Measurements from ENCODE around the gene CNIH1.

The CNIH1 gene

GRCh38 chr14:54392131-54392859 lies 48.9 kb downstream of the CNIH1 start:
- Histone ChIP-seq H3K4me2 (ENCODE audit: low read depth, low read length) (no peak overlapping the region), H3K9me2 (replicated peaks; ENCODE audit: insufficient read depth, low read length) (no peaks in the 10 kb centered on the region), H2AFZ (ENCODE audit: low read length) (no peak overlapping the region), H3K27me3 (replicated peaks; ENCODE audit: insufficient read depth, low read length) (no peaks in the 10 kb centered on the region), H3K4me3 (ENCODE audit: low read length) (no peak overlapping the region), H3K9ac (ENCODE audit: low read length) (no peak overlapping the region), H3K9me3 (replicated peaks; ENCODE audit: insufficient read depth, low read length) (no peaks in the 10 kb centered on the region), H3K4me1 (ENCODE audit: low read length) (no peaks in the 10 kb centered on the region), H3F3A (ENCODE audit: insufficient read depth, low read length) (no peaks in the 10 kb centered on the region), H4K20me1 (ENCODE audit: insufficient read depth, low read length) (no peaks in the 10 kb centered on the region), H3K27ac (ENCODE audit: low read length) (no peak overlapping the region), H3K79me2 (ENCODE audit: low read length) (no peaks in the 10 kb centered on the region), H3K36me3 (replicated peaks; ENCODE audit: insufficient read depth, low read length) (no peaks in the 10 kb centered on the region)
- no peak for DNase-seq
- TF ChIP-seq EZH2 (optimal IDR thresholded peaks at IDR 0.05; ENCODE audit: low read depth, low read length) (no peak), CTCF (IDR thresholded peaks at IDR 0.05; ENCODE audit: low read length) (no peak), EZH2phosphoT487 (IDR thresholded peaks at IDR 0.05; ENCODE audit: low read length) (no peak)

GRCh38 chr14:54387328-54387727 lies 53.8 kb downstream of the CNIH1 start:
- H3K9ac ChIP-seq (ENCODE audit: low read length) = no peak overlapping the region
- H3K79me2 ChIP-seq (ENCODE audit: low read length) = no peaks in the 10 kb centered on the region
- no peak overlapping the region for H3K27ac ChIP-seq (ENCODE audit: low read length)
- H3K27me3 ChIP-seq (replicated peaks; ENCODE audit: insufficient read depth, low read length) = no peaks in the 10 kb centered on the region
- H3K9me2 ChIP-seq (replicated peaks; ENCODE audit: insufficient read depth, low read length) = no peaks in the 10 kb centered on the region
- H3K4me2 ChIP-seq (ENCODE audit: low read depth, low read length) = no peak overlapping the region
- no peak overlapping the region for H2AFZ ChIP-seq (ENCODE audit: low read length)
- DNase-seq = no peak
- H3K9me3 ChIP-seq (replicated peaks; ENCODE audit: insufficient read depth, low read length) = no peaks in the 10 kb centered on the region
- no peak overlapping the region for H3K4me3 ChIP-seq (ENCODE audit: low read length)
- H3K36me3 ChIP-seq (replicated peaks; ENCODE audit: insufficient read depth, low read length) = no peaks in the 10 kb centered on the region
- H4K20me1 ChIP-seq (ENCODE audit: insufficient read depth, low read length) = no peaks in the 10 kb centered on the region
- TF ChIP-seq EZH2 (optimal IDR thresholded peaks at IDR 0.05; ENCODE audit: low read depth, low read length) (no peak), EZH2phosphoT487 (IDR thresholded peaks at IDR 0.05; ENCODE audit: low read length) (no peak), CTCF (IDR thresholded peaks at IDR 0.05; ENCODE audit: low read length) (no peak)
- no peaks in the 10 kb centered on the region for H3F3A ChIP-seq (ENCODE audit: insufficient read depth, low read length)
- no peaks in the 10 kb centered on the region for H3K4me1 ChIP-seq (ENCODE audit: low read length)

- Histone ChIP-seq H3F3A (ENCODE audit: insufficient read depth, low read length) (no peaks in the 10 kb centered on the region), H3K27ac (ENCODE audit: low read length) (no peak overlapping the region), H3K4me1 (ENCODE audit: low read length) (no peaks in the 10 kb centered on the region), H3K4me2 (ENCODE audit: low read depth, low read length) (no peak overlapping the region), H3K4me3 (ENCODE audit: low read length) (no peak overlapping the region), H3K79me2 (ENCODE audit: low read length) (no peaks in the 10 kb centered on the region), H3K9me2 (replicated peaks; ENCODE audit: insufficient read depth, low read length) (no peaks in the 10 kb centered on the region), H3K36me3 (replicated peaks; ENCODE audit: insufficient read depth, low read length) (no peaks in the 10 kb centered on the region), H2AFZ (ENCODE audit: low read length) (no peak overlapping the region), H3K9me3 (replicated peaks; ENCODE audit: insufficient read depth, low read length) (no peaks in the 10 kb centered on the region), H3K9ac (ENCODE audit: low read length) (no peak overlapping the region), H3K27me3 (replicated peaks; ENCODE audit: insufficient read depth, low read length) (no peaks in the 10 kb centered on the region), H4K20me1 (ENCODE audit: insufficient read depth, low read length) (no peaks in the 10 kb centered on the region)
- TF ChIP-seq CTCF (IDR thresholded peaks at IDR 0.05; ENCODE audit: low read length) (no peak), EZH2 (optimal IDR thresholded peaks at IDR 0.05; ENCODE audit: low read depth, low read length) (no peak), EZH2phosphoT487 (IDR thresholded peaks at IDR 0.05; ENCODE audit: low read length) (no peak)
- no peak for DNase-seq
Measured at GRCh38 chr14:54385556-54385955, 55.6 kb downstream of the CNIH1 start.

Data from MM.1S (cell line).